Coronary artery (tissue), 2 donors: ENCODE data around the gene HDAC5.
"Not testable (repeated sequence)": the region's sequence is repeated elsewhere in the genome, so short reads cannot be mapped to it uniquely, and the experiment has no call there.

Experiments
- DNase-seq: peaks from one replicate; pipeline ENCODE4 v3.0.0-alpha.2; 2017; ENCODE audit warnings: low spot score
- H3K27ac ChIP-seq, 2 donors: fragments of 200-600 bp; sonication (generic); one replicate each; pipeline ENCODE4 v1.5.1; 2016 to 2019
- H3K4me3 ChIP-seq: fragments of 200-600 bp; sonication (generic); 2 replicates; pipeline ENCODE4 v1.5.1; 2016; ENCODE audit warnings: mild to moderate bottlenecking, moderate library complexity
- CTCF ChIP-seq: fragments of 200-600 bp; sonication (generic); IDR thresholded peaks from one replicate; pipeline ENCODE4 v1.5.1; 2019; ENCODE audit warnings: antibody characterized with exemption

Gene HDAC5

DNA sequence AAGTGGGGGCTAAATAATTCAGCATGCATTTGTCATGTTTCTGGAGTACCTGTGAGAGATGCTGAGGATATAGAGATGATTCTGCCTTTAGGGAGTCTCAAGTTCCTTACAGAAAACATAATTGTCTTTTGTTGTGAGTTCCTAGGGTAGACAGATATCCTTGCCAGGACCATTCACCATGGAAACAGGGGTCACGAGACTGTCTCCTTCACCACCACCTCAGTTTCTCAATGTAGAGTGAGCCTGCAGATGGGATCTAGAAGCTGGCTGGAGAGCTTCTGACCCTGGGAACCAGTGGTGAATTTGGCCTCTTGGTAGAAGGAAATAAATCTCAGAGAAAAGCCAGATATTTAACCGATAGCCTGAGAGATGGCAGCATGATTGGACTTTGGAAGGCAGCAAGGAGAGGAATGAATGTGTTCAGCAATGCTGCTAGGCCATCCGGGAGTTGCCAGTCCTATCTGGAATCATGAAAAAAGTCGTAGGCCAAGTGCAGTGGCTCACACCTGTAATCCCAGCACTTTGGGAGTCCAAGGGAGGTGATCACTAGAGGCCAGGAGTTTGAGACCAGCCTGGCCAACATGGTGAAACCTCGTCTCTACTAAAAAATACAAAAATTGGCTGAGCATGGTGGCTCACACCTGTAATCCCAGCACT, 7.4 kb upstream of the HDAC5 start:
- no peak for TF ChIP-seq CTCF
- no peak overlapping the region for H3K4me3 ChIP-seq
- no peak overlapping the region for H3K27ac ChIP-seq

GRCh38 chr17:44128383-44128782, 4.9 kb upstream of the HDAC5 start:
- no peak for DNase-seq
- TF ChIP-seq CTCF: no peak
- Histone ChIP-seq H3K27ac (no peak overlapping the region), H3K4me3 (no peak overlapping the region)

More for the DNA sequence above, 7.4 kb upstream of the HDAC5 start:
- DNase-seq: no peak

- DNase-seq: no peak
- H3K27ac ChIP-seq: peak overlapping the region; percentile 91 to 99
These were observed 637 bp upstream of the HDAC5 start for GRCh38 chr17:44124118-44124438.

GRCh38 chr17:44122816-44123355, 555 bp downstream of the HDAC5 start:
- TF ChIP-seq CTCF: no peak
- H3K27ac ChIP-seq: peak overlapping the region; percentile 91 to 99
- peak; percentile 69 for DNase-seq
- peak overlapping the region; percentile 76 for H3K4me3 ChIP-seq

More at GRCh38 chr17:44124118-44124438, 637 bp upstream of the HDAC5 start:
- TF ChIP-seq CTCF: no peak
- peak overlapping the region; percentile 76 for H3K4me3 ChIP-seq

DNA sequence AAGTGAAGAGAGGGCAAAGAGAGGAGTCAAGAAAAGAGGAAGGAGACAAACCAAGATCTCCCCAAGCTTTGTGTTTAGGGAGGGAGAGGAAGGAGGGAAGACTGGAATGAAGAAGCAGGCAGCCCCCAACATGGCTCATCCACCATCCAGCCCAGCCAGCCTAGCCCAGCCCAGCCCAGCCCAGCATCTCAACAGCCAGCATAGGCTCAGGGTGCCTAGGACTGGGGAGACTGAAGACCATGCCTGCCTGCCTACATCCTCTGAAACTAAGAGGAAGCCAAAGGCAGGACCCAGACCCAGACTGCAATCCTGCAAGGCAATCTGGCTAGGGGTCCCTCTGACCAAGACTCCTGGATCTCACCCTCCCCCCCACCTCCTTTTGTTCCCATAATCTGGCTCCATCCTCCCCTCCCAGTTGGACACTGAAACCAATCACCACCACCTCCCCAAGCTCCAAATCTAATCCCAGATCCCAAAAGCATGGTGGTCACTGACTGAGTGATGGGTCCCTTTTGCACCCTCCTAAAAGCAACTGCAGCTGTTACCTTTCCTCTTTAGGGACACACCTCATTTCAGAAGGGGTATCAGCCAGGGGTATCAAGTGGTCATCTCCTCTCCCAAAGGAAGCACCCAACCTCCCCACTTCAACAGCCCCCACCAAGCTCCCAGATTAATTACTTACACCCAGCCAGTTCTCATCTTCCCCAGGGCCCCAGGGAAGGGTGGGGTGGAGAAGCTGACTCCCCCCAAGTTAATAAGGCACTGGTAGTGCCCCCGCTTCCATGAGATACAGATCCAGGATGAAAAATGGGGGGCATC, 1.2 kb downstream of the HDAC5 start:
- peak overlapping the region; percentile 76 for H3K4me3 ChIP-seq
- DNase-seq: peak; percentile 73
- no peak for TF ChIP-seq CTCF

GRCh38 chr17:44120851-44121605, 2.4 kb downstream of the HDAC5 start:
- peak overlapping the region; percentile 76 for H3K4me3 ChIP-seq
- H3K27ac ChIP-seq: peak overlapping the region; percentile 91 to 99
- no peak for TF ChIP-seq CTCF
- peak; percentile 74 for DNase-seq

More for the DNA sequence above, 1.2 kb downstream of the HDAC5 start:
- peak overlapping the region; percentile 91 to 99 for H3K27ac ChIP-seq

GRCh38 chr17:44120281-44120680, 3.2 kb downstream of the HDAC5 start:
- peak overlapping the region; percentile 18 for H3K4me3 ChIP-seq
- H3K27ac ChIP-seq: peak overlapping the region; percentile 91 to 99
- DNase-seq: not testable (repeated sequence)
